ENCODE data around the gene ARL15.

The ARL15 gene

GRCh38 chr5:54324651-54325271, 14.4 kb upstream of the ARL15 start:
- Mint-ChIP-seq H3K27me3 (peaks cover 8% of the 10 kb centered on the region), H3K9me3 (no peaks in the 10 kb centered on the region), H3K36me3 (no peaks in the 10 kb centered on the region), H3K4me3 (no peak overlapping the region), H3K4me1 (no peaks in the 10 kb centered on the region), H3K27ac (no peak overlapping the region)

- no peak overlapping the region for H3K4me3 Mint-ChIP-seq
- H3K9me3 Mint-ChIP-seq: no peaks in the 10 kb centered on the region
- H3K4me1 Mint-ChIP-seq: no peaks in the 10 kb centered on the region
- H3K36me3 Mint-ChIP-seq: no peaks in the 10 kb centered on the region
- H3K27ac Mint-ChIP-seq: no peak overlapping the region
- peaks cover 2% of the 10 kb centered on the region for H3K27me3 Mint-ChIP-seq
Measured at GRCh38 chr5:54323495-54323894, 13.1 kb upstream of the ARL15 start.

GRCh38 chr5:54320256-54320655, 9.9 kb upstream of the ARL15 start:
- Mint-ChIP-seq H3K27me3 (peaks cover 2% of the 10 kb centered on the region), H3K4me1 (no peaks in the 10 kb centered on the region), H3K4me3 (no peak overlapping the region), H3K27ac (no peak overlapping the region), H3K9me3 (no peaks in the 10 kb centered on the region), H3K36me3 (no peaks in the 10 kb centered on the region)

GRCh38 chr5:54317511-54318260, 7.3 kb upstream of the ARL15 start:
- peaks cover 5% of the 10 kb centered on the region for H3K27me3 Mint-ChIP-seq
- no peak overlapping the region for H3K27ac Mint-ChIP-seq
- H3K36me3 Mint-ChIP-seq: no peaks in the 10 kb centered on the region
- no peaks in the 10 kb centered on the region for H3K9me3 Mint-ChIP-seq
- no peaks in the 10 kb centered on the region for H3K4me1 Mint-ChIP-seq
- no peak overlapping the region for H3K4me3 Mint-ChIP-seq

GRCh38 chr5:54315736-54316528, 5.6 kb upstream of the ARL15 start:
- Mint-ChIP-seq H3K27me3 (peaks cover 5% of the 10 kb centered on the region), H3K36me3 (no peaks in the 10 kb centered on the region), H3K27ac (no peak overlapping the region), H3K4me3 (no peak overlapping the region), H3K9me3 (no peaks in the 10 kb centered on the region), H3K4me1 (peaks cover 4% of the 10 kb centered on the region)

- Mint-ChIP-seq H3K9me3 (no peaks in the 10 kb centered on the region), H3K27ac (no peak overlapping the region), H3K4me1 (peaks cover 13% of the 10 kb centered on the region), H3K36me3 (no peaks in the 10 kb centered on the region), H3K27me3 (peaks cover 2% of the 10 kb centered on the region), H3K4me3 (no peak overlapping the region)
Measured at GRCh38 chr5:54313311-54314270, 3.2 kb upstream of the ARL15 start.

- Mint-ChIP-seq H3K4me1 (peaks cover 16% of the 10 kb centered on the region), H3K9me3 (no peaks in the 10 kb centered on the region), H3K4me3 (peak overlapping the region; percentile 96), H3K27ac (no peak overlapping the region), H3K27me3 (peaks cover 2% of the 10 kb centered on the region), H3K36me3 (no peaks in the 10 kb centered on the region)
Measured at GRCh38 chr5:54312499-54312898, 2.1 kb upstream of the ARL15 start.

GRCh38 chr5:54311176-54311677, 854 bp upstream of the ARL15 start:
- Mint-ChIP-seq H3K4me1 (peaks cover 26% of the 10 kb centered on the region), H3K27me3 (peaks cover 2% of the 10 kb centered on the region), H3K36me3 (no peaks in the 10 kb centered on the region), H3K9me3 (no peaks in the 10 kb centered on the region), H3K27ac (peak overlapping the region; percentile 97), H3K4me3 (peak overlapping the region; percentile 96)

- no peaks in the 10 kb centered on the region for H3K9me3 Mint-ChIP-seq
- no peaks in the 10 kb centered on the region for H3K36me3 Mint-ChIP-seq
- H3K27ac Mint-ChIP-seq: peak overlapping the region; percentile 97
- peak overlapping the region; percentile 96 for H3K4me3 Mint-ChIP-seq
- peaks cover 27% of the 10 kb centered on the region for H3K4me1 Mint-ChIP-seq
- peaks cover 2% of the 10 kb centered on the region for H3K27me3 Mint-ChIP-seq
Measured at GRCh38 chr5:54309691-54310432, 511 bp downstream of the ARL15 start.

GRCh38 chr5:54309276-54309675, 1.1 kb downstream of the ARL15 start:
- no peaks in the 10 kb centered on the region for H3K9me3 Mint-ChIP-seq
- peak overlapping the region; percentile 43 for H3K27ac Mint-ChIP-seq
- H3K4me1 Mint-ChIP-seq: peaks cover 28% of the 10 kb centered on the region
- no peaks in the 10 kb centered on the region for H3K27me3 Mint-ChIP-seq
- H3K36me3 Mint-ChIP-seq: no peaks in the 10 kb centered on the region
- peak overlapping the region; percentile 96 for H3K4me3 Mint-ChIP-seq

- H3K4me3 Mint-ChIP-seq: no peak overlapping the region
- no peaks in the 10 kb centered on the region for H3K36me3 Mint-ChIP-seq
- no peak overlapping the region for H3K27ac Mint-ChIP-seq
- no peaks in the 10 kb centered on the region for H3K27me3 Mint-ChIP-seq
- H3K9me3 Mint-ChIP-seq: no peaks in the 10 kb centered on the region
- H3K4me1 Mint-ChIP-seq: peaks cover 28% of the 10 kb centered on the region
Measured at GRCh38 chr5:54307583-54307982, 2.8 kb downstream of the ARL15 start.

- no peaks in the 10 kb centered on the region for H3K27me3 Mint-ChIP-seq
- H3K9me3 Mint-ChIP-seq: no peaks in the 10 kb centered on the region
- H3K4me3 Mint-ChIP-seq: no peak overlapping the region
- no peaks in the 10 kb centered on the region for H3K36me3 Mint-ChIP-seq
- peaks cover 31% of the 10 kb centered on the region for H3K4me1 Mint-ChIP-seq
- H3K27ac Mint-ChIP-seq: no peak overlapping the region
Measured at GRCh38 chr5:54306893-54307292, 3.5 kb downstream of the ARL15 start.

- H3K27me3 Mint-ChIP-seq: no peaks in the 10 kb centered on the region
- H3K27ac Mint-ChIP-seq: no peak overlapping the region
- H3K4me1 Mint-ChIP-seq: peaks cover 37% of the 10 kb centered on the region
- no peaks in the 10 kb centered on the region for H3K36me3 Mint-ChIP-seq
- H3K4me3 Mint-ChIP-seq: no peak overlapping the region
- no peaks in the 10 kb centered on the region for H3K9me3 Mint-ChIP-seq
Measured at GRCh38 chr5:54305737-54306136, 4.6 kb downstream of the ARL15 start.

GRCh38 chr5:54304040-54304439, 6.3 kb downstream of the ARL15 start:
- Mint-ChIP-seq H3K4me3 (no peak overlapping the region), H3K9me3 (no peaks in the 10 kb centered on the region), H3K4me1 (peaks cover 41% of the 10 kb centered on the region), H3K36me3 (peaks cover 2% of the 10 kb centered on the region), H3K27ac (no peak overlapping the region), H3K27me3 (no peaks in the 10 kb centered on the region)
